ENCODE data around the gene MSL3B.
"Not testable (repeated sequence)": the region's sequence is repeated elsewhere in the genome, so short reads cannot be mapped to it uniquely, and the experiment has no call there.

The MSL3B gene

DNA sequence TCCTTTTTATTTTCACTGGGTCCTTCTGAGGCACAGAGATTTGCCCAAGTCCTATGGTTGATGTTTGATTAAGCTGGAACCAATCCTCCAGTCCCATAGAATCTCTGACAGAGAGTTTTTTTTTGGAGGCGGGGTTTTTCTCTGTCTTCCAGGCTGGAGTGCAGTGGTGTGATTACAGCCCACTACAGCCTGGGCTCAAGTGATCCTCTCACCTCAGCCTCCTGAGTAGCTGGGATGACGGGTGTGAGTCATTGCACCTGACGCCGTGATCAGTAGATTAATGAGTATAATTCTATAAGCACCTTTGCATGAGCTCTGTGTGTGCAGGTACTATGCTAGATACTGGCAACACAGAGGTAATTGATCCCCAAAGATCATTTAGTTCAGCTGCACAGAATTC is 33.7 kb upstream of the MSL3B start:
- TF ChIP-seq POLR2A (IDR thresholded peaks at IDR 0.05) (no peak), CTCF (IDR thresholded peaks at IDR 0.05) (no peak)
- no peaks in the 10 kb centered on the region for H3K9me3 ChIP-seq
- no peak for DNase-seq
- no peak overlapping the region for H3K4me3 ChIP-seq
- H3K27ac ChIP-seq = no peak overlapping the region
- no peaks in the 10 kb centered on the region for H3K4me1 ChIP-seq
- no peaks in the 10 kb centered on the region for H3K36me3 ChIP-seq
- no peaks in the 10 kb centered on the region for H3K27me3 ChIP-seq

DNA sequence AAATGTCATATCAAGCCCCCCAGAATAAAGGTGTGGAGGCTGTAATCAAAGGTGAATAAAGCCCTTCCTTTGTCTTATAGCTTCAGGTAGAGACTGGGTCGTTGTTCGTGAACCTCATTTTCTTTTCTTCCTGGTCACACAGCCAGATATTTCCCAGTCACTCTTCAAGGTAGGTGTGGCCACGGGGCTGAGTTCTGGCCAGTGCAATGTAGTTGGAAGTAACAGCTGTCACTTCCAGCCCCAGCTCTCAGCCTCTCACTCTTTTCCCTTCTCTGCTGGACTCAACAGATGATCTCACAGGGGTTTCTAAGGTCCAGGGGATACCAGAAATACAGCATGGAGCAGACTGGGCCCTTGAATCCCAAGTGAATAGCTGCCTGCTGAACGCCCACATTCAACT is 33.2 kb upstream of the MSL3B start:
- no peak for TF ChIP-seq CTCF (IDR thresholded peaks at IDR 0.05)
- no peak for TF ChIP-seq POLR2A (IDR thresholded peaks at IDR 0.05)
- Histone ChIP-seq H3K27me3 (no peaks in the 10 kb centered on the region), H3K27ac (no peak overlapping the region), H3K4me3 (no peak overlapping the region), H3K4me1 (no peaks in the 10 kb centered on the region), H3K36me3 (no peaks in the 10 kb centered on the region), H3K9me3 (no peaks in the 10 kb centered on the region)
- no peak for DNase-seq

DNA sequence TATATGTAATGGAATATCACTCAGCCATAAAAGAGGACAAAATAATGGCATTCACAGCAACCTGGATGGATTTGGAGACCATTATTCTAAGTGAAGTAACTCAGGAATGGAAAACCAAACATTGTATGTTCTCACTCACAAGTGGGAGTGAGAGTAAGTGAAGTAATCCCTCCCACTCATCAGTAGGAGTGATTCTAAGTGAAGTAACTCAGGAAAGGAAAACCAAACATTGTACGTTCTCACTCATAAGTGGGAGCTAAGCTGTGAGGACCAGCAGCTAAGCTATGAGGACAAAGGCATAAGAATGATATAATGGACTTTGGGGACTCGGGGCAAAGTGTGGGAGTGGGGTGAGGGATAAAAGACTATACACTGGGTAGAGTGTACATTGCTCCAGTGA is 28.1 kb upstream of the MSL3B start:
- not testable (repeated sequence) for H3K4me3 ChIP-seq, H3K4me1 ChIP-seq, H3K27ac ChIP-seq, DNase-seq, H3K27me3 ChIP-seq, H3K9me3 ChIP-seq, H3K36me3 ChIP-seq

DNA sequence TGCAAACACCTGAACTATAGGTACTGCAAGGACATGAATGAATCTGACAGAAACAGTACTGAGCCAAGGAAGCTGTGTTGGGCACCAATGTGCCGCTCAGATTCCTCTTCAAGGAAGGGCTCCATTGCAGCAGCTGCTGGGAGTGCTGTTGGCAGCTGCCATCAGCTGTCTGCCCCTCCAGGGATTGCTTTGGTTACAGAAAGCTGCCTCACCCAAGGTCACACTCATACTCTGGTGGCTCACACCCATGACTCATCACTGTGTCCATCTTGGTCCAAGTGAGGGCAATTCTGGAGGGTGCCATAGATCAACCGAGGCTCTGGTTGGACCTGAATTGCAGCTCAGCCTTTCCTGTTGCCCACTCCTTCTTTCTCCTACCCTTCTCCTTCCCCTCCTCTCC is 24.6 kb upstream of the MSL3B start:
- no peaks in the 10 kb centered on the region for H3K9me3 ChIP-seq
- H3K27ac ChIP-seq = no peak overlapping the region
- no peaks in the 10 kb centered on the region for H3K27me3 ChIP-seq
- H3K4me3 ChIP-seq = no peak overlapping the region
- TF ChIP-seq CTCF (IDR thresholded peaks at IDR 0.05) (no peak), POLR2A (IDR thresholded peaks at IDR 0.05) (no peak)
- no peak for DNase-seq
- no peaks in the 10 kb centered on the region for H3K4me1 ChIP-seq
- H3K36me3 ChIP-seq = no peaks in the 10 kb centered on the region

- TF ChIP-seq CTCF (IDR thresholded peaks at IDR 0.05) = no peak
- no peak for TF ChIP-seq POLR2A (IDR thresholded peaks at IDR 0.05)
- H3K27me3 ChIP-seq = peaks cover 0 to 3% of the 10 kb centered on the region in 2 donors
Measured at GRCh38 chr2:233882353-233882752, 14.2 kb upstream of the MSL3B start.

DNA sequence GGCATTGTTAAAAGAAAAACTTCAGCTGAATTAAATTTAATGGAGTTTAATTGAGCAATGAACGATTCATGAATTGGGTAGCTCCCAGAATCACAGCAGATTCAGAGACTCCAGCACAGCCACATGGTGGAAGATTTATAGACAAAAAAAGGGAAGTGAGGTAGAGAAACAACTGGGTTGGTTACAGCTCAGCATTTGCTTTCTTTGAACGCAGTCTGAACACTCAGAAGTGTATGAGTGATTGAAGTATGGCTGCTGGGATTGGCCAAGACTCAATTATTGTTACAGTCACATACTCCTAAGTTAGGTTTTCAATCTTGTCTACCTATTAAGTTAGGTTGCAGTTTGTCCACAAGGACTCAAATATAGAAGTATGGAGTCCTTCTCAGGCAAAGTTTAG is 3.9 kb upstream of the MSL3B start:
- H3K36me3 ChIP-seq, H3K9me3 ChIP-seq, H3K4me3 ChIP-seq, H3K27me3 ChIP-seq, DNase-seq, H3K27ac ChIP-seq, H3K4me1 ChIP-seq: not testable (repeated sequence)

More at GRCh38 chr2:233882353-233882752, 14.2 kb upstream of the MSL3B start:
- Histone ChIP-seq H3K36me3 (no peaks in the 10 kb centered on the region), H3K9me3 (peaks cover 0 to 6% (median 0%) of the 10 kb centered on the region in 4 donors), H3K4me1 (no peaks in the 10 kb centered on the region), H3K4me3 (no peak overlapping the region), H3K27ac (no peak overlapping the region)
- no peak for DNase-seq

DNA sequence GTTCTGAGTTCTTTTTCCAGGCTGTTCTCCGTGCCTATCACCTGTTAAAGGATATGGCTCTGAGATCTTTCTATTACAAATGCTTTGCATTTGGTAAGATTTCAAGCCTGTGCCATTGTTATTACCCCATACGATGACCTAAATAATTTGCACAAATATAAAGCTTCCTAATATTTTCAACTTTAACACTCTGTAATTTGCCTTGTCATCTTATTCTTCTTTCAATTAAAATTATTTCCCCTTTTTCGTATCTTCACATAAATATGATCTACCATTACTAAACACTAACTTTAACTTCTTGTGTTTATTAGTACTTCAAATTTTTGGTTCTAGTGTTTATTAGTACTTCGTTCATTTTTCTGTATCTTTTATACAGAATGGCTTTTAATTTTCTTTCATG is 3.2 kb upstream of the MSL3B start:
- Histone ChIP-seq H3K27me3 (no peaks in the 10 kb centered on the region), H3K27ac (no peak overlapping the region), H3K9me3 (no peaks in the 10 kb centered on the region), H3K36me3 (no peaks in the 10 kb centered on the region), H3K4me3 (no peak overlapping the region), H3K4me1 (no peaks in the 10 kb centered on the region)
- no peak for TF ChIP-seq CTCF (IDR thresholded peaks at IDR 0.05)
- no peak for TF ChIP-seq POLR2A (IDR thresholded peaks at IDR 0.05)
- DNase-seq = no peak

Measured in Peyer's patch (tissue), 4 donors.